A549 (cell line): ENCODE results near the gene COG2.

Source experiments
- CEBPB ChIP-seq, 2 experiments: fragments of >200 bp in 1 of 2; sonication (Bioruptor Twin) in 1 of 2; formaldehyde crosslinking in 1 of 2; IDR thresholded peaks; 2 replicates each; pipeline ENCODE4 v1.6.1; 2012 to 2016
- CHD4 ChIP-seq: fragments of 200-600 bp; sonication (generic); IDR thresholded peaks from 2 replicates; pipeline ENCODE4 v1.6.1; 2016; ENCODE audit warnings: antibody characterized with exemption, mild to moderate bottlenecking, borderline replicate concordance
- CTCF ChIP-seq: fragments of >200 bp; sonication (Bioruptor Twin); formaldehyde crosslinking; IDR thresholded peaks from 3 replicates; pipeline ENCODE4 v1.5.1; 2016
- EHF ChIP-seq: fragments of 250-450 bp; sonication (Bioruptor Pico); IDR thresholded peaks from 2 replicates; pipeline ENCODE4 v1.5.0; 2020; ENCODE audit warnings: mild to moderate bottlenecking
- EP300 ChIP-seq, 2 experiments: fragments of >200 bp; sonication (Bioruptor Twin); formaldehyde crosslinking; IDR thresholded peaks; 2 replicates in 1 of 2; 3 replicates in 1 of 2; pipeline ENCODE4 v1.6.1; 2016 to 2017
- POLR2A ChIP-seq: IDR thresholded peaks from 2 replicates; pipeline ENCODE4 v1.6.1; 2012; ENCODE audit warnings: mild to moderate bottlenecking, low read length
- POLR2AphosphoS2 ChIP-seq: conservative IDR thresholded peaks from 2 replicates; pipeline ENCODE4 v1.6.1; 2012; ENCODE audit warnings: low read length, improper control_type of control experiment, inconsistent platforms
- REST ChIP-seq: fragments of 200-600 bp; sonication (generic); IDR thresholded peaks from 2 replicates; pipeline ENCODE4 v1.6.1; 2016; ENCODE audit warnings: antibody characterized with exemption, mild to moderate bottlenecking, moderate library complexity
- RFX5 ChIP-seq: fragments of 450-650 bp; IDR thresholded peaks from 2 replicates; pipeline ENCODE4 v1.7.1; 2014; ENCODE audit warnings: antibody characterized with exemption, mild to moderate bottlenecking, moderate library complexity
- RNF2 ChIP-seq: fragments of 200-600 bp; sonication (generic); IDR thresholded peaks from 2 replicates; pipeline ENCODE4 v1.6.1; 2016; ENCODE audit warnings: low read depth, mild to moderate bottlenecking, antibody characterized with exemption, moderate library complexity, borderline replicate concordance
- SMC3 ChIP-seq: fragments of >200 bp; sonication (Bioruptor Twin); formaldehyde crosslinking; IDR thresholded peaks from 3 replicates; pipeline ENCODE4 v1.6.1; 2018; ENCODE audit warnings: inconsistent platforms

GRCh38 chr1:230599926-230600656 lies 42.2 kb upstream of the COG2 start:
- TF ChIP-seq POLR2A: no peak
- TF ChIP-seq CTCF: no peak
- no peak for TF ChIP-seq REST
- TF ChIP-seq CHD4: no peak
- TF ChIP-seq RNF2: no peak
- TF ChIP-seq SMC3: no peak
- TF ChIP-seq POLR2AphosphoS2: no peak
- no peak for TF ChIP-seq EP300 (IDR thresholded peaks at IDR 0.05)
- no peak for TF ChIP-seq EHF (CRISPR knock-in tag)
- TF ChIP-seq CEBPB (IDR thresholded peaks at IDR 0.05): no peak
- TF ChIP-seq RFX5: no peak
